ENCODE measurements around the gene HACD2.

DNA sequence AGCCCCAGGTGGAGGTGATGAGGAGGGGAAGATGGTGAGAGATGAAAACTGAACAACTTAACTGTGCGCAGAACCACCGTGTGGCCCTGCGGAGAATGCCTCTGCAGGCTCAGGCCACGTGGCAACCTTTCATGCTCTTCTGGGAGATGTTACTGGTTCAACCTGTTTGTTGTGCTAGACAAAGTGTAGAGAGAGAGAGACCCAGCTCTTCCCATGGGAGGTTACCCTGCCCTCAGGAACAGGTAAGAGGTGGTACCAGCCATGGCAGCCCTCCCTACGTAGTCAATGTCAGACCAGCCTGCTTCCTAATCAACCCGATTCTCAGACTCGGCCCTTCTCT is 37.0 kb upstream of the HACD2 start:
- TF ChIP-seq POLR2A (IDR thresholded peaks at IDR 0.05) (no peak), POLR2AphosphoS5 (IDR thresholded peaks at IDR 0.05) (no peak)
- TF ChIP-seq, protein P1, sequence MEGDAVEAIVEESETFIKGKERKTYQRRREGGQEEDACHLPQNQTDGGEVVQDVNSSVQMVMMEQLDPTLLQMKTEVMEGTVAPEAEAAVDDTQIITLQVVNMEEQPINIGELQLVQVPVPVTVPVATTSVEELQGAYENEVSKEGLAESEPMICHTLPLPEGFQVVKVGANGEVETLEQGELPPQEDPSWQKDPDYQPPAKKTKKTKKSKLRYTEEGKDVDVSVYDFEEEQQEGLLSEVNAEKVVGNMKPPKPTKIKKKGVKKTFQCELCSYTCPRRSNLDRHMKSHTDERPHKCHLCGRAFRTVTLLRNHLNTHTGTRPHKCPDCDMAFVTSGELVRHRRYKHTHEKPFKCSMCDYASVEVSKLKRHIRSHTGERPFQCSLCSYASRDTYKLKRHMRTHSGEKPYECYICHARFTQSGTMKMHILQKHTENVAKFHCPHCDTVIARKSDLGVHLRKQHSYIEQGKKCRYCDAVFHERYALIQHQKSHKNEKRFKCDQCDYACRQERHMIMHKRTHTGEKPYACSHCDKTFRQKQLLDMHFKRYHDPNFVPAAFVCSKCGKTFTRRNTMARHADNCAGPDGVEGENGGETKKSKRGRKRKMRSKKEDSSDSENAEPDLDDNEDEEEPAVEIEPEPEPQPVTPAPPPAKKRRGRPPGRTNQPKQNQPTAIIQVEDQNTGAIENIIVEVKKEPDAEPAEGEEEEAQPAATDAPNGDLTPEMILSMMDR (IDR thresholded peaks at IDR 0.05), result no peak

Data from stomach (tissue), 4 donors.